Measurements from ENCODE around the gene PAF1. TPM values are rescaled to one million over a fixed set of nuclear protein-coding genes. Genes with fewer than 3 reads are reported as not detected.
A peak's percentile ranks its signal among the peaks of the same experiment; 100 is the strongest.

The PAF1 gene
- total RNA-seq, 4 donors from 2014 or later = 21.8 to 65.6 (median 33.7) TPM

DNA sequence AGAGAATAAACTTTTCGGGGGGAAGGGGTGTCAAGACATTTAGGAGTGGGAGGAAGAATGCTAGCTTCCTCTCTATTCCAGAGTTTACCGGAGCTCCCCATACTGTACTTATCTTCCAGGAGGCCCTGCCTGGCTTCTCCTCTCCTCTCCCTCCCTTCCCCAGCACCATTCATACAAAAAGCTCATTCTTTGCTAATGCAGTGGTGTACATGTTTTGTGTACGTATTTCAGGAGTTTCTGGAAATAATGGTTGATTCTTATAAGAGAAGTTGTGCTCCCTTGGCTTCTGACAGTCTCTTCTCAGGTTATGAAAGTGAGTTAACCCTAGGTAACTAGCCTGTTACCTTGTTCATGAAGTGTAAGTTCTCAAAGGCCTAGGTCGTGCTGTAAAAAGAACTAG, 41.6 kb downstream of the PAF1 start:
- H3K4me1 ChIP-seq = peaks cover 0 to 13% of the 10 kb centered on the region in 2 donors
- intact Hi-C loops (cut with DNase I; ENCODE audit: low total_unique reads) = no loop called here
- TF ChIP-seq, protein P1, sequence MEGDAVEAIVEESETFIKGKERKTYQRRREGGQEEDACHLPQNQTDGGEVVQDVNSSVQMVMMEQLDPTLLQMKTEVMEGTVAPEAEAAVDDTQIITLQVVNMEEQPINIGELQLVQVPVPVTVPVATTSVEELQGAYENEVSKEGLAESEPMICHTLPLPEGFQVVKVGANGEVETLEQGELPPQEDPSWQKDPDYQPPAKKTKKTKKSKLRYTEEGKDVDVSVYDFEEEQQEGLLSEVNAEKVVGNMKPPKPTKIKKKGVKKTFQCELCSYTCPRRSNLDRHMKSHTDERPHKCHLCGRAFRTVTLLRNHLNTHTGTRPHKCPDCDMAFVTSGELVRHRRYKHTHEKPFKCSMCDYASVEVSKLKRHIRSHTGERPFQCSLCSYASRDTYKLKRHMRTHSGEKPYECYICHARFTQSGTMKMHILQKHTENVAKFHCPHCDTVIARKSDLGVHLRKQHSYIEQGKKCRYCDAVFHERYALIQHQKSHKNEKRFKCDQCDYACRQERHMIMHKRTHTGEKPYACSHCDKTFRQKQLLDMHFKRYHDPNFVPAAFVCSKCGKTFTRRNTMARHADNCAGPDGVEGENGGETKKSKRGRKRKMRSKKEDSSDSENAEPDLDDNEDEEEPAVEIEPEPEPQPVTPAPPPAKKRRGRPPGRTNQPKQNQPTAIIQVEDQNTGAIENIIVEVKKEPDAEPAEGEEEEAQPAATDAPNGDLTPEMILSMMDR (IDR thresholded peaks at IDR 0.05) = no peak
- TF ChIP-seq POLR2A (IDR thresholded peaks at IDR 0.05) = no peak
- DNase-seq = no peak
- H3K27me3 ChIP-seq = no peaks in the 10 kb centered on the region
- no peak overlapping the region for H3K27ac ChIP-seq
- no peak overlapping the region for H3K4me3 ChIP-seq
- H3K9me3 ChIP-seq = no peaks in the 10 kb centered on the region
- H3K36me3 ChIP-seq = no peaks in the 10 kb centered on the region

DNA sequence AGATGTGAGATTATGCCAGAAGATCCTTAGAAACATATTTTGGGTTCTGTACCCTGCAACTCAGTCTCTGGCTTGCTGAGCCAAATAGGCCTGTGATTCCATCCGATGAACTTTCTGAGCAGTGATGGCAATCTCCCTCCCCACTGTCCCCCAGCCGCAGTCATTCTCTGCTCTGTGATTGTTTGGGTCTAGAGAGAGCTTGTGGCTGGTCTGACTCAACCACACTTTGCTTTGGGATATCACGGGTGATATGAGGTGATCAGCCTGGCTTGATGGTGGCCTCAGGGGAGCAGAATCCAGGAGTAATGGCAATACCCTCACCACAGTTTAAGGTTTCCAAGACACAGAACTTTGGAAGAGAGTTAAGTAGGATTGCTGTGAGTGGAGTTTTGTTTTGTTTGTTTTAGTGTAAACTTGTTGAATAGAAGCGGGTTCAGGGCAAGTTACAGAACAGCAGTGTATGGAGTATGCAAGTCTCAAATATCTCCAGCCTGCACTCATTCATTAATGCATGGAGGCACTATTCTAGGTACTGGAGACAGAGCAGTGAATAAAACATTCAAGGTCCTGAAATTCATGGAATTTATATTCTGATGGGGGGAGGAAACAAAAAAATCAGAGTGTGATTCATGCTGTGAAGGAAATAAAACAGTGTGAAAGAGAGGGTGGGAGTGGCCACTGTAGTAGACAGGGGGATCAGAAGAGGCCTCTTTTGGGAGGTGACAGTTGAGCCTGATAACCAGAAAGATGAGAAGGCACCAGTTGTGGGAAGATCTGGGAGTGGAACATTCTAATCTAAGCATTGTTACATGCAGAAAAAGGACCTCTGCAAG, 43.4 kb downstream of the PAF1 start:
- H3K27me3 ChIP-seq = no peaks in the 10 kb centered on the region
- H3K36me3 ChIP-seq = no peaks in the 10 kb centered on the region
- no peak overlapping the region for H3K4me3 ChIP-seq
- TF ChIP-seq, protein P1 (IDR thresholded peaks at IDR 0.05) = no peak
- TF ChIP-seq POLR2A (IDR thresholded peaks at IDR 0.05) = no peak
- H3K9me3 ChIP-seq = no peaks in the 10 kb centered on the region
- DNase-seq = no peak
- H3K4me1 ChIP-seq = peaks cover 0 to 18% of the 10 kb centered on the region in 2 donors
- intact Hi-C loops (cut with DNase I; ENCODE audit: low total_unique reads) = no loop called here
- no peak overlapping the region for H3K27ac ChIP-seq

DNA sequence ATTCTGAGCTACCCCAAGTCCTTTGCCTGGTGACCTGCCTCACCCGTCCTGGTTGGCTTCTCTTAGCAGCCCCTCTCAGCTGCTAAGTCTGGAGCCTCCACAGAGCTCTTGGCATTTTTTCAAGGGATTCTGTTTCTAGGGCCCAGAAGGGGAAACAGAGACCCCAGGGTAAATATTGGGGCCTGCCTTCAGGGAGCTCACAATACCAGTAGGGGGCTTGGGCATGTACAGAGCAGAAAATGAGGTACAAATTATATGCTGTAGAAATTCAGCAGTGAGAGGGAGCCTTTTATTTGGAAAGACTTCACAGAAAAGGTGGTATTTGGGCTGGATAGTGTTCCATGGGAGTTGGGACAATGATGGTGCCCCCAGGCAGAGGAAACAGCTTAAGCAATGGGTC, 45.0 kb downstream of the PAF1 start:
- intact Hi-C loops (cut with DNase I; ENCODE audit: low total_unique reads) = no loop called here
- Histone ChIP-seq H3K4me3 (no peak overlapping the region), H3K9me3 (no peaks in the 10 kb centered on the region), H3K27me3 (no peaks in the 10 kb centered on the region), H3K27ac (no peak overlapping the region), H3K4me1 (peaks cover 0 to 18% of the 10 kb centered on the region in 2 donors), H3K36me3 (no peaks in the 10 kb centered on the region)
- no peak for DNase-seq
- TF ChIP-seq POLR2A (IDR thresholded peaks at IDR 0.05) = no peak
- TF ChIP-seq, protein P1 (IDR thresholded peaks at IDR 0.05) = no peak

DNA sequence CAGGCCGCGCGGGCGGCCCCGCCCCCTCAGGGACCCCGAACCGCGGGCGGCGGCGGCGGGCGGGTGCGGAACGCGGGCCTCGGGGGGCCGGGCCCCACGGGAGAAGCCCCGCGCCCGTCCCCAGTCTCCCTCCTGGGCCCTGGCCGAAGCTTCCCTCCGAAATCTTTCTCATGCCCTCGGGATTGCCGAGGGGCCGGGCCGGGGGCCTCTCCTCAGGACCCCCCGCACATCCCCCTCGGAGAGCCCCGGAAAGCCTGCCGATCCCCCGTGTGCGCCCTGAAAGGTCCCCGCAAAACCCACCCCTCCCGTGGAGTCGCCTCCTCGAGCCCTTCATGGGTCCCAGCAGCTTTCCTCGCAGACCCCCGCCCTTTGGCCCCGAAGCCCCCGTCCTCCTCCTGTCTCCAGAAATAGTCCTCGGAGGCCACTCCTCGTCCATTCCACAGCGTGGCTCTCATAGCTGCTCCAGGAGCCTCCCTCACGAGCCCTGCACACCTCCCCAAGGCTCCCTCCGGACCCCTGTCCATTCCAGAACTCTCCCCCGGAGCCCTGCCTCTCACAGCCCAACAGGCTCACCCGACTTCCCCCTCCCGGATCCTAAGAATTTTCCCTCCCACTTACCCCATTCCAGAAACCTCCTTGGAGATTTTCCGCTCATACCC, 48.1 kb downstream of the PAF1 start:
- Histone ChIP-seq H3K36me3 (no peaks in the 10 kb centered on the region), H3K4me3 (peak overlapping the region; percentile 78 to 89), H3K27ac (peak overlapping the region; percentile 89 to 97), H3K27me3 (no peaks in the 10 kb centered on the region), H3K9me3 (no peaks in the 10 kb centered on the region), H3K4me1 (peaks cover 0 to 18% of the 10 kb centered on the region in 2 donors)
- intact Hi-C loops (cut with DNase I; ENCODE audit: low total_unique reads) = no loop called here
- peak; percentile 41 to 42 for DNase-seq
- TF ChIP-seq, protein P1 (IDR thresholded peaks at IDR 0.05) = no peak
- TF ChIP-seq POLR2A (IDR thresholded peaks at IDR 0.05) = no peak

All from uterus (tissue), 4 donors.